K562 (cell line): Measurements from ENCODE around the gene MKNK2. TPM values are rescaled to one million over a fixed set of nuclear protein-coding genes. Genes with fewer than 3 reads are reported as not detected.

Experiments used
- E2F6 ChIP-seq, 2 experiments: IDR thresholded peaks; 2 replicates each; pipeline ENCODE4 v1.6.1; 2011; ENCODE audit warnings: borderline replicate concordance in 1 of 2, control low read depth in 1 of 2, low read depth in 1 of 2, low read length in 1 of 2, mild to moderate bottlenecking in 1 of 2, mixed read lengths in 1 of 2, moderate library complexity in 1 of 2; ENCODE audit not compliant: insufficient read depth in 1 of 2, insufficient read length in 1 of 2, poor library complexity in 1 of 2, severe bottlenecking in 1 of 2; ENCODE audit errors: extremely low read depth in 1 of 2
- GATA2 ChIP-seq: sonication (generic); formaldehyde crosslinking; IDR thresholded peaks from 2 replicates; pipeline ENCODE4 v1.4.0; 2020; ENCODE audit warnings: mild to moderate bottlenecking, missing genetic modification reagents
- KAT7 ChIP-seq: sonication (generic); formaldehyde crosslinking; IDR thresholded peaks from 2 replicates; pipeline ENCODE4 v1.8.0; 2022; ENCODE audit warnings: missing genetic modification reagents, mild to moderate bottlenecking, borderline replicate concordance
- KLF1 ChIP-seq: fragments of 450-650 bp; IDR thresholded peaks from 2 replicates; pipeline ENCODE4 v1.6.1; 2016; ENCODE audit warnings: missing genetic modification characterization, missing compliant biosample characterization
- RB1 ChIP-seq: fragments of 450-650 bp; IDR thresholded peaks from 2 replicates; pipeline ENCODE4 v1.6.1; 2017; ENCODE audit warnings: low read depth, mild to moderate bottlenecking
- SMARCE1 ChIP-seq: fragments of 450-650 bp; IDR thresholded peaks from 2 replicates; pipeline ENCODE4 v1.7.1; 2016; ENCODE audit warnings: mild to moderate bottlenecking
- SP1 ChIP-seq: sonication (generic); formaldehyde crosslinking; IDR thresholded peaks from 2 replicates; pipeline ENCODE4 v1.8.1; 2022; ENCODE audit warnings: mild to moderate bottlenecking, missing genetic modification reagents
- SP2 ChIP-seq: IDR thresholded peaks from 2 replicates; pipeline ENCODE4 v1.6.1; 2011; ENCODE audit warnings: mild to moderate bottlenecking, low read depth, low read length, moderate library complexity; ENCODE audit not compliant: poor library complexity, severe bottlenecking; ENCODE audit errors: extremely low read depth
- TAF7 ChIP-seq: fragments of 450-650 bp; IDR thresholded peaks from 2 replicates; pipeline ENCODE4 v1.6.1; 2016; ENCODE audit warnings: missing genetic modification characterization, missing compliant biosample characterization
- TGIF2 ChIP-seq: sonication (generic); formaldehyde crosslinking; IDR thresholded peaks from 2 replicates; pipeline ENCODE4 v1.8.1; 2022; ENCODE audit warnings: mild to moderate bottlenecking, missing genetic modification reagents, moderate library complexity
- ZBTB1 ChIP-seq: sonication (generic); formaldehyde crosslinking; IDR thresholded peaks from 2 replicates; pipeline ENCODE4 v1.8.1; 2023; ENCODE audit warnings: missing genetic modification reagents, low read depth, mild to moderate bottlenecking, borderline replicate concordance
- ZFPM2 ChIP-seq: fragments of 250-450 bp; sonication (Bioruptor Pico); IDR thresholded peaks from 2 replicates; pipeline ENCODE4 v1.5.1; 2022; ENCODE audit warnings: mild to moderate bottlenecking
- ZNF280B ChIP-seq: fragments of 250-450 bp; sonication (Bioruptor Pico); IDR thresholded peaks from 2 replicates; pipeline ENCODE4 v1.5.1; 2021; ENCODE audit warnings: mild to moderate bottlenecking
- polyA plus RNA-seq, 8 experiments: library from polyadenylated mRNA; depleted of rRNA in 4 of 8; stranded (reverse) in 5 of 8; unstranded in 3 of 8; fragments of >200 nt; fragmentation: Nextera tagmentation in 2 of 8; fragmentation: Illumina TruSeq in 1 of 8; extraction: Ambion mirVana in 2 of 8; extraction: Trizol in 1 of 8; gene quantifications; 2 replicates each; pipeline versions ENCODE4 v1.2.1 to v1.2.3, GENCODE V29; 2011 to 2014; ENCODE audit warnings: inconsistent platforms in 1 of 8, missing spikeins in 1 of 8
- total RNA-seq, 7 experiments: library from RNA; depleted of rRNA in 6 of 7; stranded (reverse); fragments of >200 nt in 6 of 7; fragmentation: Illumina TruSeq in 2 of 7; extraction: Trizol in 2 of 7; gene quantifications; 2 replicates each; pipeline versions ENCODE4 v1.2.1 to v1.2.3, GENCODE V29; 2011 to 2021; ENCODE audit warnings: low replicate concordance in 1 of 7
- TF ChIP-seq, protein P1 (sequence below), 2 experiments: fragments of 450-650 bp in 1 of 2; IDR thresholded peaks; 2 replicates each; pipeline ENCODE4 v1.6.1; 2011 to 2017; ENCODE audit warnings: low read depth in 2 of 2, antibody characterized with exemption in 1 of 2, borderline replicate concordance in 1 of 2, low read length in 1 of 2, mild to moderate bottlenecking in 1 of 2, mixed read lengths in 1 of 2; ENCODE audit not compliant: control insufficient read depth in 1 of 2
- TF ChIP-seq, protein P2 (sequence below): fragments of 450-650 bp; IDR thresholded peaks from 2 replicates; pipeline ENCODE4 v1.6.1; 2016; ENCODE audit warnings: antibody characterized with exemption
- TF ChIP-seq, protein P3 (sequence below): fragments of 250-450 bp; sonication (Bioruptor Pico); IDR thresholded peaks from 2 replicates; pipeline ENCODE4 v1.4.0; 2020; ENCODE audit warnings: mild to moderate bottlenecking, moderate library complexity, borderline replicate concordance

Gene MKNK2
- total and polyA plus RNA-seq, 9 of the 15 experiments (the other 6 are each of a cell fraction or from before 2014, with no cell fraction given): 5.1 to 191 (median 51.9) TPM

DNA sequence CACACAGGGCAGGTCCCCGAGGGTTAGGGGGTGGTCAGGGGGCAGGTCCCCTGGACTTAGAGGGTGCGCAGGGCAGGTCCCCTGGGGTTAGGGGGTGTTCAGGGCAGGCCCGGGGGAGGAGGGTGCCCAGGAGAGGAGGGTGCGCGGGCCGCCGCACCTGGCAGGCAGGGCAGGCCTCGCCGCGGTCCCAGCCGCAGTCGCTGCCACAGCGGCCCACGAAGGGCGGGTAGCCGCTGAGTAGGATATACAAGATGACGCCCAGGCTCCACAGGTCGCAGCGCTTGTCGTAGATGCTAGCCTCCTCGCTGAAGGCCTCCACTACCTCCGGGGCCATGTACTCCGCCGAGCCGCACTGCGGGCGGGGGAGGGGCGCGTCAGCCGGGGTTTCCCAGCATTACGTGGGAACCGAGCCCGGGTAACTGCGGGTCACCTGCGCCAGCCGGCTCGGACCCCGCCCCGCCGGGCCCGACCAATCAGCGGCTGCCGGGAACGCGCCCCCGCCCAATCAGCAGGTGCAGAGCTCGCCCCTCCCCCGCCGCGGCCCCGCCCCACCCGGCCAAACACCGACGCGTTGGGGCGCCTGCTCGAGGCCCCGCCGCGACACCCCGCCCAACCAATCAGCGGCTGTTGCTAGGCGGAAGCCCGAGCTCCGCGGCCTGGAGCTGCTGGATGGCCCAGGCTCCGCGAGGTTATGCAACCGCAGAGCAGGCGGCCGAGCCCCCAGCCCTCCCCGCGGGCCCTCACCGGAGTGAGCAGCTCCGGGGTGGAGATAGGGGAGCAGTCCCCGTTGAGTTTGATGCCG is 9.2 kb downstream of the MKNK2 start (continued):
- TF ChIP-seq E2F6 (IDR thresholded peaks at IDR 0.05; ENCODE audit: borderline replicate concordance in 1 of 2, extremely low read depth in 1 of 2, insufficient read depth in 1 of 2, insufficient read length in 1 of 2, low read depth in 1 of 2, low read length in 1 of 2, poor library complexity in 1 of 2, severe bottlenecking in 1 of 2) (peak; percentile 41 to 61), TGIF2 (CRISPR knock-in tag) (no peak), GATA2 (CRISPR knock-in tag) (no peak), KAT7 (no peak), SMARCE1 (no peak), SP1 (CRISPR knock-in tag) (peak; percentile 69), TAF7 (tag) (no peak), KLF1 (tag) (no peak), ZNF280B (no peak), ZFPM2 (CRISPR knock-in tag) (no peak), RB1 (peak; percentile 32), SP2 (peak; percentile 33), ZBTB1 (CRISPR knock-in tag) (0 out of 2 replicates have a peak, but pooled peaks have one; percentile 23)
- TF ChIP-seq, protein P1, sequence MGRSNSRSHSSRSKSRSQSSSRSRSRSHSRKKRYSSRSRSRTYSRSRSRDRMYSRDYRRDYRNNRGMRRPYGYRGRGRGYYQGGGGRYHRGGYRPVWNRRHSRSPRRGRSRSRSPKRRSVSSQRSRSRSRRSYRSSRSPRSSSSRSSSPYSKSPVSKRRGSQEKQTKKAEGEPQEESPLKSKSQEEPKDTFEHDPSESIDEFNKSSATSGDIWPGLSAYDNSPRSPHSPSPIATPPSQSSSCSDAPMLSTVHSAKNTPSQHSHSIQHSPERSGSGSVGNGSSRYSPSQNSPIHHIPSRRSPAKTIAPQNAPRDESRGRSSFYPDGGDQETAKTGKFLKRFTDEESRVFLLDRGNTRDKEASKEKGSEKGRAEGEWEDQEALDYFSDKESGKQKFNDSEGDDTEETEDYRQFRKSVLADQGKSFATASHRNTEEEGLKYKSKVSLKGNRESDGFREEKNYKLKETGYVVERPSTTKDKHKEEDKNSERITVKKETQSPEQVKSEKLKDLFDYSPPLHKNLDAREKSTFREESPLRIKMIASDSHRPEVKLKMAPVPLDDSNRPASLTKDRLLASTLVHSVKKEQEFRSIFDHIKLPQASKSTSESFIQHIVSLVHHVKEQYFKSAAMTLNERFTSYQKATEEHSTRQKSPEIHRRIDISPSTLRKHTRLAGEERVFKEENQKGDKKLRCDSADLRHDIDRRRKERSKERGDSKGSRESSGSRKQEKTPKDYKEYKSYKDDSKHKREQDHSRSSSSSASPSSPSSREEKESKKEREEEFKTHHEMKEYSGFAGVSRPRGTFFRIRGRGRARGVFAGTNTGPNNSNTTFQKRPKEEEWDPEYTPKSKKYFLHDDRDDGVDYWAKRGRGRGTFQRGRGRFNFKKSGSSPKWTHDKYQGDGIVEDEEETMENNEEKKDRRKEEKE (IDR thresholded peaks at IDR 0.05; ENCODE audit: borderline replicate concordance in 1 of 2, control insufficient read depth in 1 of 2, low read depth in 2 of 2, low read length in 1 of 2): no peak
- TF ChIP-seq, protein P2, sequence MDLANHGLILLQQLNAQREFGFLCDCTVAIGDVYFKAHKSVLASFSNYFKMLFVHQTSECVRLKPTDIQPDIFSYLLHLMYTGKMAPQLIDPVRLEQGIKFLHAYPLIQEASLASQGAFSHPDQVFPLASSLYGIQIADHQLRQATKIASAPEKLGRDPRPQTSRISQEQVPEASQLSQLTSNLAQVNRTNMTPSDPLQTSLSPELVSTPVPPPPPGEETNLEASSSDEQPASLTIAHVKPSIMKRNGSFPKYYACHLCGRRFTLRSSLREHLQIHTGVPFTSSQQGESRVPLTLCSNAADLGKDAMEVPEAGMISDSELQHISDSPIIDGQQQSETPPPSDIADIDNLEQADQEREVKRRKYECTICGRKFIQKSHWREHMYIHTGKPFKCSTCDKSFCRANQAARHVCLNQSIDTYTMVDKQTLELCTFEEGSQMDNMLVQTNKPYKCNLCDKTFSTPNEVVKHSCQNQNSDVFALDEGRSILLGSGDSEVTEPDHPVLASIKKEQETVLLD: peak; percentile 28; the same call in 1 of the 2 replicates
- TF ChIP-seq, protein P3, sequence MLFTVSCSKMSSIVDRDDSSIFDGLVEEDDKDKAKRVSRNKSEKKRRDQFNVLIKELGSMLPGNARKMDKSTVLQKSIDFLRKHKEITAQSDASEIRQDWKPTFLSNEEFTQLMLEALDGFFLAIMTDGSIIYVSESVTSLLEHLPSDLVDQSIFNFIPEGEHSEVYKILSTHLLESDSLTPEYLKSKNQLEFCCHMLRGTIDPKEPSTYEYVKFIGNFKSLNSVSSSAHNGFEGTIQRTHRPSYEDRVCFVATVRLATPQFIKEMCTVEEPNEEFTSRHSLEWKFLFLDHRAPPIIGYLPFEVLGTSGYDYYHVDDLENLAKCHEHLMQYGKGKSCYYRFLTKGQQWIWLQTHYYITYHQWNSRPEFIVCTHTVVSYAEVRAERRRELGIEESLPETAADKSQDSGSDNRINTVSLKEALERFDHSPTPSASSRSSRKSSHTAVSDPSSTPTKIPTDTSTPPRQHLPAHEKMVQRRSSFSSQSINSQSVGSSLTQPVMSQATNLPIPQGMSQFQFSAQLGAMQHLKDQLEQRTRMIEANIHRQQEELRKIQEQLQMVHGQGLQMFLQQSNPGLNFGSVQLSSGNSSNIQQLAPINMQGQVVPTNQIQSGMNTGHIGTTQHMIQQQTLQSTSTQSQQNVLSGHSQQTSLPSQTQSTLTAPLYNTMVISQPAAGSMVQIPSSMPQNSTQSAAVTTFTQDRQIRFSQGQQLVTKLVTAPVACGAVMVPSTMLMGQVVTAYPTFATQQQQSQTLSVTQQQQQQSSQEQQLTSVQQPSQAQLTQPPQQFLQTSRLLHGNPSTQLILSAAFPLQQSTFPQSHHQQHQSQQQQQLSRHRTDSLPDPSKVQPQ (CRISPR knock-in tag): no peak
